Activated CD8-positive, alpha-beta T cell treated with anti-CD3 and anti-CD28 coated beads for 36 hours (primary cell): ENCODE measurements around the gene KLHL15. TPM values are rescaled to one million over a fixed set of nuclear protein-coding genes. Genes with fewer than 3 reads are reported as not detected.

ENCODE experiments used
- ATAC-seq: fragments of 200-7000 bp; cut with Tn5 transposase; one replicate; pipeline ENCODE4 v1.10.0; 2021; ENCODE audit warnings: mild to moderate bottlenecking, moderate library complexity
- CTCF ChIA-PET: fragments of 350-600 bp; sonication (Branson Sonifier 250); formaldehyde crosslinking; loops from one replicate; lab custom pipeline; 2021; ENCODE audit warnings: antibody characterized with exemption; lab: Charles Lee
- POLR2A ChIA-PET: fragments of 350-600 bp; sonication (Branson Sonifier 250); formaldehyde crosslinking; loops from one replicate; lab custom pipeline; 2021; ENCODE audit warnings: antibody characterized with exemption; lab: Charles Lee
- DNase-seq: peaks from one replicate; pipeline ENCODE4 v3.0.0-alpha.2; 2020
- H3K27ac Mint-ChIP-seq: one replicate; pipeline ENCODE4 v1.8.0; 2021; ENCODE audit warnings: mild to moderate bottlenecking, mixed read lengths
- H3K27me3 Mint-ChIP-seq: one replicate; pipeline ENCODE4 v1.8.0; 2021; ENCODE audit warnings: mixed read lengths
- H3K36me3 Mint-ChIP-seq: one replicate; pipeline ENCODE4 v1.8.0; 2021; ENCODE audit warnings: low read depth, mixed read lengths
- H3K4me1 Mint-ChIP-seq: one replicate; pipeline ENCODE4 v1.8.0; 2021; ENCODE audit warnings: low read depth, mixed read lengths
- H3K4me3 Mint-ChIP-seq: one replicate; pipeline ENCODE4 v1.8.0; 2021; ENCODE audit warnings: mild to moderate bottlenecking, moderate library complexity, mixed read lengths
- H3K9me3 Mint-ChIP-seq: one replicate; pipeline ENCODE4 v1.8.0; 2021; ENCODE audit warnings: mixed read lengths
- intact Hi-C: fragments of 100-400 bp; cut with micrococcal nuclease; formaldehyde crosslinking; loops from one replicate; pipeline ENCODE4 v1.10.0; 2022
- total RNA-seq, 2 experiments: library from RNA; stranded (reverse); gene quantifications; one replicate each; pipeline ENCODE4 v1.2.3, GENCODE V29; 2021
- TF ChIP-seq, protein P1 (sequence below): fragments of 200-600 bp; IDR thresholded peaks from one replicate; pipeline ENCODE4 v1.8.0; 2022; ENCODE audit warnings: antibody characterized with exemption, mild to moderate bottlenecking

The KLHL15 gene
- total RNA-seq, 2 experiments from 2014 or later: 13.1 to 14.0 TPM

DNA sequence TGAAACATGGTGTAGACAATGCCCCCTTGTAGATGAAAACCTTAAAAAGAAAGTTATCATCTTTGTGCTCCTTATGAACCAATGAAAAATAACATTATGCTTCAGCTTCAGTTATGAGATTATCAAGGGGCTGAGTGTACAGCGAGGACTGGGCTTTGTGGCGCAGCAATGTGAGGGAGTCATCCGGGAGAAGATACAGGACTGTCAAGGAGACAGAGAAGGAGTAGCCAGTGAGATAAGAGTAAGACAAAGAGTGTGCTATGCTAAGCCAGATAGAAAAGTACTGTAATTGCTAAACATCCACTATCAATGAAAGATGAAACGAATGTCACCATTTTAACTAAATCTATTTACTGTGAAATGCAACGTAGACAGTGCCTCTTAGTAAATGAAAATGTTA is 3.6 kb upstream of the KLHL15 start:
- intact Hi-C loops: no loop called here
- TF ChIP-seq, protein P1, sequence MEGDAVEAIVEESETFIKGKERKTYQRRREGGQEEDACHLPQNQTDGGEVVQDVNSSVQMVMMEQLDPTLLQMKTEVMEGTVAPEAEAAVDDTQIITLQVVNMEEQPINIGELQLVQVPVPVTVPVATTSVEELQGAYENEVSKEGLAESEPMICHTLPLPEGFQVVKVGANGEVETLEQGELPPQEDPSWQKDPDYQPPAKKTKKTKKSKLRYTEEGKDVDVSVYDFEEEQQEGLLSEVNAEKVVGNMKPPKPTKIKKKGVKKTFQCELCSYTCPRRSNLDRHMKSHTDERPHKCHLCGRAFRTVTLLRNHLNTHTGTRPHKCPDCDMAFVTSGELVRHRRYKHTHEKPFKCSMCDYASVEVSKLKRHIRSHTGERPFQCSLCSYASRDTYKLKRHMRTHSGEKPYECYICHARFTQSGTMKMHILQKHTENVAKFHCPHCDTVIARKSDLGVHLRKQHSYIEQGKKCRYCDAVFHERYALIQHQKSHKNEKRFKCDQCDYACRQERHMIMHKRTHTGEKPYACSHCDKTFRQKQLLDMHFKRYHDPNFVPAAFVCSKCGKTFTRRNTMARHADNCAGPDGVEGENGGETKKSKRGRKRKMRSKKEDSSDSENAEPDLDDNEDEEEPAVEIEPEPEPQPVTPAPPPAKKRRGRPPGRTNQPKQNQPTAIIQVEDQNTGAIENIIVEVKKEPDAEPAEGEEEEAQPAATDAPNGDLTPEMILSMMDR: no peak
- DNase-seq: no peak
- no peak overlapping the region for H3K4me3 Mint-ChIP-seq
- H3K27me3 Mint-ChIP-seq: no peaks in the 10 kb centered on the region
- CTCF ChIA-PET: interaction anchor here (1.2 kb wide), 1 partner anchor 24 kb away, joined by 3 read pairs; no protein-coding TSS in a partner anchor
- H3K4me1 Mint-ChIP-seq: peaks cover 1% of the 10 kb centered on the region
- POLR2A ChIA-PET: no interaction called here
- ATAC-seq: no peak
- H3K36me3 Mint-ChIP-seq: no peaks in the 10 kb centered on the region
- no peak overlapping the region for H3K27ac Mint-ChIP-seq
- no peaks in the 10 kb centered on the region for H3K9me3 Mint-ChIP-seq

DNA sequence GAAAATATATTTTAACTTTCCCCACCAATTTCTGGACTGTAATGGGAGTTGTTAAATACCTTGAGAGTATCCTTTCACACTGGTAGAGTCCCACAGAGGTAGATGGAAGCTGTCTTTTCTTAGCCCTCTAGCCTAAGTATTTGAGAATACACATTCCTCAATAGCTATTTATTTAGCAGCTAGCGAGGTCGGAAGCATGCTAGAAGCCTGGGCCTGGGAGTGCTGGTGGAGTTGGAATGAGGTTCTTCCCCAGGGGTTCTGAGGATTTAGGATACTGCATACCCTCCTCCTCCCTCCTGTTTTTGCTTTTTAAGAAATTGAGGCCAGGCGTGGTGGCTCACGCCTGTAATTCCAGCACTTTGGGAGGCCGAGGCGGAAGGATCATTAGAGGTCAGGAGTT is 999 bp upstream of the KLHL15 start:
- no peaks in the 10 kb centered on the region for H3K9me3 Mint-ChIP-seq
- H3K27me3 Mint-ChIP-seq: no peaks in the 10 kb centered on the region
- peaks cover 4% of the 10 kb centered on the region for H3K36me3 Mint-ChIP-seq
- DNase-seq (no peak), ATAC-seq (no peak)
- ChIA-PET POLR2A (interaction anchor here (1.4 kb wide), 1 partner anchor 26 kb away, joined by 4 read pairs; no protein-coding TSS in a partner anchor), CTCF (interaction anchor here (4.4 kb wide), 1 partner anchor 26 kb away, joined by 33 read pairs; the partner anchor contains the start of gene EIF2S3)
- intact Hi-C loops: loop anchor here (10.0 kb wide), 1 partner anchor 123 kb away; the partner anchor contains the start of genes APOO and CXorf58
- peaks cover 3% of the 10 kb centered on the region for H3K4me1 Mint-ChIP-seq
- TF ChIP-seq, protein P1: no peak
- no peak overlapping the region for H3K4me3 Mint-ChIP-seq
- no peak overlapping the region for H3K27ac Mint-ChIP-seq

DNA sequence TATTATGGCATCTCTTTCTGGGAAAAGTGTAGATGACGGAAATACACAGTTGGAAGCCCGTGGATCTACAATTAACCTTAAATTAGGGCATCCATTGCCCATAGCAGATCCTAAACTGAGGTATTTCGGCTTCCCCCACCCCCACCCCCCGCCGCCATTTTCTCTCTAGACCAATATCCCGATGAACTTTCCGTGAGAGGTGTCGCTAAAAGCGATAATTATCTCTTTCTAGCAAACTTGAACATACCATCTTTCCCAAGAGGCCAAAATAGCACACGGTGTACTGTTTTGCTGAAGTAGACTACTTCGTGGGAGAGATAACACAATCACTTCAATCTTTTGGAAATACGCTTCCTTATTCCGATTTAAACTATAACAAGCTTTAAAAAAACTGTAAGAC is 554 bp downstream of the KLHL15 start:
- Mint-ChIP-seq H3K27me3 (no peaks in the 10 kb centered on the region), H3K4me1 (peaks cover 9% of the 10 kb centered on the region), H3K36me3 (peaks cover 9% of the 10 kb centered on the region), H3K27ac (peak overlapping the region; percentile 94), H3K9me3 (no peaks in the 10 kb centered on the region), H3K4me3 (peak overlapping the region; percentile 78)
- CTCF ChIA-PET: interaction anchor here (0.9 to 4.4 kb wide), 5 partner anchors 14 to 125 kb away, joined by 3 to 33 read pairs (median 5); partner anchors contain the start of gene EIF2S3
- intact Hi-C loops: loop anchor here (10.0 kb wide), 1 partner anchor 122 kb away; the partner anchor contains the start of genes APOO and CXorf58
- no peak for ATAC-seq
- DNase-seq: no peak
- POLR2A ChIA-PET: interaction anchor here (1.1 to 2.7 kb wide), 4 partner anchors 14 to 124 kb away, joined by 3 to 20 read pairs (median 6); partner anchors contain the start of gene EIF2S3
- TF ChIP-seq, protein P1: no peak

DNA sequence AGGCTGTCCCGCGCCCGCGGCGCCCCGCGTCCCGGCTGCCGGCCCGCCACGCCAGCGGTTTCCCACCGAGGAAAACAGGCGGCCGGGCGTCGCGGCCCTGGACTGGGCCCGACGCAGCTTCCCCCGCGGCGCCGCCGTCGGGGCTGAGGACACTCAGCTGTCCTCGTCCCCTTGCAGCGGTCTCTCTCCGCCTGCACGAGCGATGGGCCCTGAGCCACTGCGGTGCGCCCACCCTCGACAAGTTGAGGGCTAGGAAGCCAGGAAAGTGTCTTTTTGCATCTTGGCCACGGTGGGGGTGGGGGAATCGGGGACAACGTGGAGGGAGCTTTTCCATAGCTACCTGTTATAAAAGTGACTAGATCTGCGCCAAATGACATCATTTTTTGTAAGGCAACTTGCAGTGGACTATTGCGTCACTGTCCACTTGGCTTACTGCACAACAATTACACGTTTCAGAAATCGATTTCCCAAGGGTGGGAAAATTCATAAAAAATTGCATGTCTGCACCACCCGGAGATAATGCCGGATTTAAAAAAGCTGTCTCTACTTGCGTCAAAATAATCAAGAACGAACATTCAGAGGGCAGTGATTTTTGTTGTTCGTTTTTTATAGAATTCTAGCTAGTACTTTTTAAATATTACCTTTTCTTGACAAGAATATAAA is 1.1 kb downstream of the KLHL15 start:
- H3K9me3 Mint-ChIP-seq: no peaks in the 10 kb centered on the region
- intact Hi-C loops: loop anchor here (10.0 kb wide), 1 partner anchor 121 kb away; the partner anchor contains the start of genes APOO and CXorf58
- TF ChIP-seq, protein P1: no peak
- peaks cover 13% of the 10 kb centered on the region for H3K36me3 Mint-ChIP-seq
- H3K4me3 Mint-ChIP-seq: peak overlapping the region; percentile 78
- H3K27me3 Mint-ChIP-seq: no peaks in the 10 kb centered on the region
- CTCF ChIA-PET: interaction anchor here (0.9 to 4.4 kb wide), 5 partner anchors 14 to 124 kb away, joined by 3 to 33 read pairs (median 5); partner anchors contain the start of gene EIF2S3
- POLR2A ChIA-PET: interaction anchor here (1.1 to 2.7 kb wide), 4 partner anchors 14 to 124 kb away, joined by 3 to 20 read pairs (median 6); partner anchors contain the start of gene EIF2S3
- peak overlapping the region; percentile 94 for H3K27ac Mint-ChIP-seq
- ATAC-seq: peak; percentile 26
- DNase-seq: peak; percentile 27
- H3K4me1 Mint-ChIP-seq: peaks cover 14% of the 10 kb centered on the region
